Adrenal gland (tissue), 12 donors: ENCODE results near the gene SLC46A3. TPM values are rescaled to one million over a fixed set of nuclear protein-coding genes. Genes with fewer than 3 reads are reported as not detected.

Experiments
- DNase-seq, 7 donors: peaks; one replicate each; pipeline ENCODE4 v3.0.0-alpha.2; 2019 to 2020
- H3K27ac ChIP-seq, 5 donors: fragments of 200-600 bp; sonication (generic) in 4 of 5; 1 replicate in 3 of 5; 2 replicates in 2 of 5; pipeline versions ENCODE4 v1.5.1 to v1.8.0; 2016 to 2020; ENCODE audit warnings: mild to moderate bottlenecking in 1 of 5
- H3K27me3 ChIP-seq: fragments of 200-600 bp; 2 replicates; pipeline ENCODE4 v1.8.0; 2021
- H3K36me3 ChIP-seq, 2 donors: fragments of 200-600 bp; replicated peaks in 1 of 2; 1 replicate in 1 of 2; 2 replicates in 1 of 2; pipeline versions ENCODE4 v1.5.1 to v1.8.0; 2018 to 2022
- H3K4me1 ChIP-seq, 2 donors: fragments of 200-600 bp; replicated peaks in 1 of 2; 1 replicate in 1 of 2; 2 replicates in 1 of 2; pipeline versions ENCODE4 v1.5.1 to v1.8.0; 2018 to 2021
- H3K4me3 ChIP-seq, 4 donors: fragments of 200-600 bp; sonication (generic) in 3 of 4; one replicate each; pipeline ENCODE4 v1.5.1; 2016 to 2018
- H3K9me3 ChIP-seq, 3 donors: fragments of 200-600 bp; sonication (generic) in 1 of 3; replicated peaks in 1 of 3; 1 replicate in 2 of 3; 2 replicates in 1 of 3; pipeline versions ENCODE4 v1.5.1 to v1.8.0; 2016 to 2021
- POLR2A ChIP-seq, 2 donors: fragments of 450-650 bp; IDR thresholded peaks; one replicate each; pipeline ENCODE4 v1.6.1; 2017; ENCODE audit warnings: antibody characterized with exemption in 2 of 2, mild to moderate bottlenecking in 2 of 2, moderate library complexity in 1 of 2
- WGBS, 4 donors: extraction: QIAGEN DNeasy Blood & Tissue Kit in 2 of 4; methylation state at CpG; one replicate each; pipeline versions ENCODE4 v1.1.5 to v1.1.7; 2013 to 2017; 5-methylcytosine and 5-hydroxymethylcytosine counted together
- intact Hi-C, 2 donors: fragments of 100-400 bp; cut with DNase I; formaldehyde crosslinking; loops; one replicate each; pipeline versions ENCODE4 v1.14.1 to v1.15.0; 2022 to 2023
- polyA plus RNA-seq, 3 donors: library from polyadenylated mRNA; stranded (reverse); fragments of 200-250 nt in 2 of 3; fragments of 350-450 nt in 1 of 3; fragmentation: Illumina TruSeq in 1 of 3; extraction: RNeasy Lipid Tissue Mini Kit (QIAGEN cat#74804) in 1 of 3; gene quantifications; one replicate each; pipeline ENCODE4 v1.2.3, GENCODE V29; 2013 to 2014
- total RNA-seq, 9 donors: library from RNA; depleted of rRNA in 4 of 9; stranded (reverse); fragments of >200 nt in 4 of 9; fragments of 120-200 nt in 1 of 9; fragmentation: NEBNext Ultra II Directional in 1 of 9; extraction: Animal tissue kit (Norgen Biotek cat#: 25700) in 1 of 9; gene quantifications; one replicate each; pipeline versions ENCODE4 v1.1.0 to v1.2.4, GENCODE V29; 2013 to 2023
- TF ChIP-seq, protein P1 (sequence below), 6 experiments: fragments of 450-650 bp in 4 of 6; fragments of 200-600 bp in 2 of 6; sonication (generic) in 1 of 6; IDR thresholded peaks; 1 replicate in 5 of 6; 2 replicates in 1 of 6; pipeline versions ENCODE4 v1.5.1 to v1.8.0; 2016 to 2021; ENCODE audit warnings: antibody characterized with exemption in 6 of 6, mild to moderate bottlenecking in 2 of 6, moderate library complexity in 1 of 6
- donor health status: healthy with polysubstance abuse.
- donor health status: Bipolar disorder and iron deficiency.
- donor health status: DM: yes; HTN: yes; CAD: no.
- donor health status: DM: no; HTN: no; CAD: no.
- donor health status: DM: no; HTN: no; CAD: no.
- donor health status: DM: yes; HTN: yes; CAD: no.

SLC46A3 gene
- total and polyA plus RNA-seq, 12 donors: 10.1 to 87.4 (median 32.6) TPM

DNA sequence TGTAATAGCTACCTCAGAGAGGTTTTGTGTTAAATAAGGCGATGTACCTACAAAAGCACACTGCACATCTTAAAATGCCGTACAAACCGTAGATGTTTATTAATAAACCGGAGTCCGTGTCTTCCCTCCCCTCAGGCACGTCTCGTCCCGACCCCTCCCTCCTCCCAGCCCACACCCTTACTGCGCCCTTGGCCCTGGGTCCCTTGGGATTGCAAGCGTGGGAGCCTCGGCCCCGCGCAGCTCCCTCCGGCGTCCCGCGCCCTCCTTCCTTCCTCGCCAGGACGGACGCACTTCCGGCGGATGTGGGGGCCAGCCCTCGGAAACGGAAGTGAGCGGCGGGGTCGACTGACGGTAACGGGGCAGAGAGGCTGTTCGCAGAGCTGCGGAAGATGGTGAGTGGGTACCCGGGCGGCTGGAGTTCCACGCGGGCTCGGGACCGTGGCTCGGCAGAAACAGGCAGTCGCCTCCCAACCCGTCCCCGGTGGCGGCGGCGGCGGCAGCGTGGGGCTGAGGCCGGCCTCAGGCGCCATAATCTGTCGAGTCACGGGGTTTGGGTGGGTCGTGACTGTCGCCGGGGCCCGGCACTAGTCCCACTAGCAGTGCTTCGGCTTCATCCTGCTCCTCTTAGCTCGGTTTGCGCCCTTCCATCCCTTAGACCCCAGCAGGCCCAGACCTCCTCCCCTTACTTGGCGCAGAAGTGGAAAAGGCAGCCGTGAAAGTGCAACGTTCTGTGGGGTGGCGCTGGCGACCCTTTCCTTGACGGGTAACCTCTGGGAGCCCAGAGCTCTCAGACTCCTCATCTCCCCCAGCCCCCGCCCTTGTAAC lies 59.8 kb downstream of the SLC46A3 start, which contains the start of gene POMP:
POMP (plus strand) TSS at position 335 of the 825 bp plus-strand sequence; CDS start at position 390, 55 bp downstream.
- Histone ChIP-seq H3K4me1 (peaks cover 19 to 47% of the 10 kb centered on the region in 2 donors), H3K27me3 (no peaks in the 10 kb centered on the region), H3K9me3 (no peaks in the 10 kb centered on the region), H3K36me3 (peaks cover 0 to 22% of the 10 kb centered on the region in 2 donors), H3K27ac (peak within 1 kb of the TSS; percentile 84 to 98 (median 95)), H3K4me3 (peak within 1 kb of the TSS; percentile 83 to 95 (median 86))
- DNase-seq: peak; percentile 91 to 95 (median 93)
- TF ChIP-seq, protein P1, sequence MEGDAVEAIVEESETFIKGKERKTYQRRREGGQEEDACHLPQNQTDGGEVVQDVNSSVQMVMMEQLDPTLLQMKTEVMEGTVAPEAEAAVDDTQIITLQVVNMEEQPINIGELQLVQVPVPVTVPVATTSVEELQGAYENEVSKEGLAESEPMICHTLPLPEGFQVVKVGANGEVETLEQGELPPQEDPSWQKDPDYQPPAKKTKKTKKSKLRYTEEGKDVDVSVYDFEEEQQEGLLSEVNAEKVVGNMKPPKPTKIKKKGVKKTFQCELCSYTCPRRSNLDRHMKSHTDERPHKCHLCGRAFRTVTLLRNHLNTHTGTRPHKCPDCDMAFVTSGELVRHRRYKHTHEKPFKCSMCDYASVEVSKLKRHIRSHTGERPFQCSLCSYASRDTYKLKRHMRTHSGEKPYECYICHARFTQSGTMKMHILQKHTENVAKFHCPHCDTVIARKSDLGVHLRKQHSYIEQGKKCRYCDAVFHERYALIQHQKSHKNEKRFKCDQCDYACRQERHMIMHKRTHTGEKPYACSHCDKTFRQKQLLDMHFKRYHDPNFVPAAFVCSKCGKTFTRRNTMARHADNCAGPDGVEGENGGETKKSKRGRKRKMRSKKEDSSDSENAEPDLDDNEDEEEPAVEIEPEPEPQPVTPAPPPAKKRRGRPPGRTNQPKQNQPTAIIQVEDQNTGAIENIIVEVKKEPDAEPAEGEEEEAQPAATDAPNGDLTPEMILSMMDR (IDR thresholded peaks at IDR 0.05): no peak
- TF ChIP-seq POLR2A (IDR thresholded peaks at IDR 0.05): peak; percentile 87 to 91
- 0 to 1% (median 1%) methylated on average over 21 to 64 of the region's 64 CpGs for WGBS, 4 donors
- intact Hi-C loops: no loop called here

DNA sequence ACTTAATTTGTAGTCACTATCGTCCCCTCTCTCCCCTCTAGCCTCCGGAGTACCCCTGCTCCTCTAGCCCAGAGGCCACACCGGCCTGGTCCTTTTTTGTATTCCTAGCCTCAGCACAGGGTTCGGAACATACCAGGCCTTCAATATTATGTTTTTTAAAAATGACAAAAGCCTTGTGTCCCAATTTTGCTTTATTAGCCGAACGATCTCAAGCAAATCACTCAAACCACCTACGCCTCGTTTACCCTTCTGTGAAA lies 60.3 kb downstream of the SLC46A3 start:
- Histone ChIP-seq H3K4me1 (peaks cover 19 to 47% of the 10 kb centered on the region in 2 donors), H3K9me3 (no peaks in the 10 kb centered on the region), H3K4me3 (peak overlapping the region; percentile 83 to 95 (median 86)), H3K36me3 (peaks cover 0 to 17% of the 10 kb centered on the region in 2 donors), H3K27ac (peak overlapping the region; percentile 84 to 98 (median 95)), H3K27me3 (no peaks in the 10 kb centered on the region)
- 0 to 1% (median 1%) methylated on average over 8 of the region's 8 CpGs for WGBS, 4 donors
- TF ChIP-seq POLR2A (IDR thresholded peaks at IDR 0.05): no peak
- TF ChIP-seq, protein P1 (IDR thresholded peaks at IDR 0.05): no peak
- DNase-seq: peak in 1 of 7 donors; percentile 20
- intact Hi-C loops: no loop called here

DNA sequence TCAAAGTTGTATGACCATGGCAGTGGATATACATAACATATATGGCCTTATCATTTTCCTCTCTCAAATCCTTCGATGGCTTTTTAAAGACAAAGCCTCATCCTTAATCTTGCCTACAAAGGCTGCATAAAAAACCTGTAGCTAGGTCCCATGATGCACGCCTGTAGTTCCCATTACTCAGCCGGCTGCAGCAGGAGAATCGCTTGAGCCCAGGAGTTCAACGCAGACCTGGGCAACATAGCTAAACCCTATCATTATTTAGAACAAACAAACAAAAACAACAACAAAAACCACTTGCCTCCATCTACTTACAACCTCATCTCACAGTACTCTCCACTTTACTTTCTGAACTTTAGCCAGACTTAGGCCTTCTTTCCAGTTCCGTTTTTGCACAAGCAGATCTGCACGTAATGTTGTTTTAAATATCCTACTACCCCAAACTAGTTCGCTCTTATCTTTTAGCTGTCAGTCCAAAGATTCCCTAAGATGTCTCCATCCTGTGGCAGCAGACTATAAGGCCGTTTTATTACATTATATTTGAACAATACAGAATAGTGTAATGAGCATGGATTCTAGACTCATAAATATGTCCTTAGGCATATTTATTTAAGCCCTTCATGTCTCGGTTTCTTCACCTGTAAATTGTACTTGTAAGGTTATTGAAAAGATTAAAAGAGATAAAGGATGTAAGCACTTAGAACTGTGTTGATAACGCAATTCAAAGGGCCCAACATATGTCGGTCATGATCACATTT lies 60.8 kb downstream of the SLC46A3 start:
- peak overlapping the region; percentile 84 to 98 (median 95) for H3K27ac ChIP-seq
- H3K27me3 ChIP-seq: no peaks in the 10 kb centered on the region
- WGBS, 4 donors: 28 to 32% (median 32%) methylated on average over 12 of the region's 12 CpGs
- intact Hi-C loops: no loop called here
- H3K4me1 ChIP-seq: peaks cover 19 to 47% of the 10 kb centered on the region in 2 donors
- H3K36me3 ChIP-seq: peaks cover 0 to 12% of the 10 kb centered on the region in 2 donors
- TF ChIP-seq, protein P1 (IDR thresholded peaks at IDR 0.05): peak in 3 of 6 experiments; percentile 17 to 27 (median 26)
- no peak for TF ChIP-seq POLR2A (IDR thresholded peaks at IDR 0.05)
- H3K4me3 ChIP-seq: peak overlapping the region; percentile 83 to 95 (median 86)
- H3K9me3 ChIP-seq: no peaks in the 10 kb centered on the region
- no peak for DNase-seq

DNA sequence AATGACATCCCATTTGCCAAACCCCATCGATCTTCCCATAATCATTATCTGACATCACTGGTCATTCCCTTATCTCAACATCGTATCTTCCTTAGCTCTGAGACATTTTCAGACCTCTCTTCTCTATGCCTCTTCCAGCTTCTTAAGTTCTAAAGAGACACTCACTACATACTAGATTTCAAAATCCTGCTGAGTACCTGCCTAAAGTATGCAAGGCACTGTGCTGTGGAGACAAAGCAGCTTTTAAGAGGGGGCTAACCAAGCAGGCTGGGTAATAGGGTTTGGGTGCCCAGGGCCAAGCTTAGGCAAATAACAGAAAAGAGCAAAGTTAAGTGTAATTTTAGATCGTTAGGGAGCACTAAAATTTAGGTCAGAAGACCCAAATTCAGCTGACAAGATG lies 63.2 kb downstream of the SLC46A3 start:
- H3K4me1 ChIP-seq: peaks cover 17 to 33% of the 10 kb centered on the region in 2 donors
- no peaks in the 10 kb centered on the region for H3K27me3 ChIP-seq
- 46 to 60% (median 57%) methylated on average over 3 of the region's 3 CpGs for whole genome bisulfite sequencing, 4 donors
- intact Hi-C loops: no loop called here
- no peak for TF ChIP-seq POLR2A (IDR thresholded peaks at IDR 0.05)
- TF ChIP-seq, protein P1 (IDR thresholded peaks at IDR 0.05): no peak
- H3K36me3 ChIP-seq: no peaks in the 10 kb centered on the region
- H3K27ac ChIP-seq: no peak overlapping the region
- H3K4me3 ChIP-seq: no peak overlapping the region
- no peaks in the 10 kb centered on the region for H3K9me3 ChIP-seq
- DNase-seq: no peak
